ENCODE results near the gene ATP1A2.

The ATP1A2 gene

GRCh38 chr1:160146107-160146506 lies 30.5 kb downstream of the ATP1A2 start:
- DNase-seq (ENCODE audit: low read depth in 3 of 3), result no peak

- DNase-seq (ENCODE audit: low read depth in 3 of 3), result no peak
These were observed 32.6 kb downstream of the ATP1A2 start for GRCh38 chr1:160148121-160148520.

- DNase-seq (ENCODE audit: low read depth in 3 of 3), result no peak
These were observed 33.7 kb downstream of the ATP1A2 start for GRCh38 chr1:160149233-160149632.

GRCh38 chr1:160149716-160150115 lies 34.2 kb downstream of the ATP1A2 start:
- no peak for DNase-seq (ENCODE audit: low read depth in 3 of 3)

- DNase-seq (ENCODE audit: low read depth in 3 of 3), result no peak
These were observed 35.7 kb downstream of the ATP1A2 start, which contains the start of gene ATP1A4 for GRCh38 chr1:160151303-160151702. TSS of gene ATP1A4 (plus strand) at chr1:160151603. CDS start at chr1:160152041, 438 bp downstream.

- DNase-seq (ENCODE audit: low read depth in 3 of 3), result no peak
These were observed 39.2 kb downstream of the ATP1A2 start for GRCh38 chr1:160154790-160155189.

- no peak for DNase-seq (ENCODE audit: low read depth in 3 of 3)
These were observed 40.8 kb downstream of the ATP1A2 start for GRCh38 chr1:160156361-160156760.

GRCh38 chr1:160157174-160157573 lies 41.6 kb downstream of the ATP1A2 start:
- no peak for DNase-seq (ENCODE audit: low read depth in 3 of 3)

- no peak for DNase-seq (ENCODE audit: low read depth in 3 of 3)
These were observed 42.5 kb downstream of the ATP1A2 start for GRCh38 chr1:160158031-160158430.

- DNase-seq (ENCODE audit: low read depth in 3 of 3), result no peak
These were observed 43.0 kb downstream of the ATP1A2 start for GRCh38 chr1:160158534-160158933.

GRCh38 chr1:160159846-160160245 lies 44.3 kb downstream of the ATP1A2 start:
- DNase-seq (ENCODE audit: low read depth in 3 of 3), result no peak

GRCh38 chr1:160161965-160162705 lies 46.6 kb downstream of the ATP1A2 start:
- DNase-seq (ENCODE audit: low read depth in 3 of 3), result no peak

GRCh38 chr1:160162931-160163330 lies 47.4 kb downstream of the ATP1A2 start:
- DNase-seq (ENCODE audit: low read depth in 3 of 3), result no peak

GRCh38 chr1:160163615-160164014 lies 48.1 kb downstream of the ATP1A2 start:
- no peak for DNase-seq (ENCODE audit: low read depth in 3 of 3)

GRCh38 chr1:160164121-160164520 lies 48.6 kb downstream of the ATP1A2 start:
- no peak for DNase-seq (ENCODE audit: low read depth in 3 of 3)

GRCh38 chr1:160166166-160166868 lies 50.8 kb downstream of the ATP1A2 start:
- no peak for DNase-seq (ENCODE audit: low read depth in 3 of 3)

- no peak for DNase-seq (ENCODE audit: low read depth in 3 of 3)
These were observed 51.5 kb downstream of the ATP1A2 start for GRCh38 chr1:160167056-160167455.

GRCh38 chr1:160167580-160167979 lies 52.0 kb downstream of the ATP1A2 start:
- DNase-seq (ENCODE audit: low read depth in 3 of 3), result no peak

- no peak for DNase-seq (ENCODE audit: low read depth in 3 of 3)
These were observed 52.5 kb downstream of the ATP1A2 start for GRCh38 chr1:160168016-160168415.

GRCh38 chr1:160168609-160169369 lies 53.2 kb downstream of the ATP1A2 start:
- DNase-seq (ENCODE audit: low read depth in 3 of 3), result no peak

- no peak for DNase-seq (ENCODE audit: low read depth in 3 of 3)
These were observed 54.2 kb downstream of the ATP1A2 start for GRCh38 chr1:160169553-160170399.

GRCh38 chr1:160171354-160171753 lies 55.8 kb downstream of the ATP1A2 start:
- DNase-seq (ENCODE audit: low read depth in 3 of 3), result no peak
